ENCODE results near the gene TESK1. TPM values are rescaled to one million over a fixed set of nuclear protein-coding genes. Genes with fewer than 3 reads are reported as not detected.
"Not testable (repeated sequence)": the region's sequence is repeated elsewhere in the genome, so short reads cannot be mapped to it uniquely, and the experiment has no call there.

Gene TESK1
- total RNA-seq, 2 donors from 2014 or later, result 34.3 to 41.1 TPM

GRCh38 chr9:35643046-35643445 is 38.0 kb downstream of the TESK1 start:
- H3K9ac ChIP-seq (ENCODE audit: low read depth in 2 of 2, low read length in 2 of 2), result no peak overlapping the region
- H3K4me1 ChIP-seq, result no peaks in the 10 kb centered on the region
- no peak overlapping the region for H3K4me3 ChIP-seq
- intact Hi-C loops (cut with DNase I), result no loop called here
- DNase-seq, result no peak
- H3K27me3 ChIP-seq, result no peaks in the 10 kb centered on the region
- no peaks in the 10 kb centered on the region for H3K9me3 ChIP-seq
- TF ChIP-seq CTCF (IDR thresholded peaks at IDR 0.05), result no peak
- no peak overlapping the region for H3K27ac ChIP-seq
- H3K36me3 ChIP-seq, result no peaks in the 10 kb centered on the region

GRCh38 chr9:35645736-35646135 is 40.7 kb downstream of the TESK1 start:
- H3K36me3 ChIP-seq; intact Hi-C loops (cut with DNase I); H3K4me1 ChIP-seq; H3K9me3 ChIP-seq; DNase-seq; H3K27me3 ChIP-seq: not testable (repeated sequence)
- H3K4me3 ChIP-seq, result peak overlapping the region; percentile 42
- peak overlapping the region; percentile 82 for H3K27ac ChIP-seq
- H3K9ac ChIP-seq (ENCODE audit: low read depth in 2 of 2, low read length in 2 of 2), result peak overlapping the region; percentile 83 to 88

- no peaks in the 10 kb centered on the region for H3K36me3 ChIP-seq
- DNase-seq, result peak; percentile 59
- no peaks in the 10 kb centered on the region for H3K9me3 ChIP-seq
- intact Hi-C loops (cut with DNase I), result no loop called here
- H3K27me3 ChIP-seq, result no peaks in the 10 kb centered on the region
- peak overlapping the region; percentile 83 to 88 for H3K9ac ChIP-seq (ENCODE audit: low read depth in 2 of 2, low read length in 2 of 2)
- peak overlapping the region; percentile 82 for H3K27ac ChIP-seq
- TF ChIP-seq CTCF (IDR thresholded peaks at IDR 0.05), result no peak
- no peaks in the 10 kb centered on the region for H3K4me1 ChIP-seq
- peak overlapping the region; percentile 42 for H3K4me3 ChIP-seq
These were observed 41.1 kb downstream of the TESK1 start for GRCh38 chr9:35646153-35646532.

- H3K4me1 ChIP-seq, result peaks cover 4% of the 10 kb centered on the region
- peak overlapping the region; percentile 82 for H3K27ac ChIP-seq
- intact Hi-C loops (cut with DNase I), result no loop called here
- no peaks in the 10 kb centered on the region for H3K27me3 ChIP-seq
- H3K9me3 ChIP-seq, result no peaks in the 10 kb centered on the region
- TF ChIP-seq CTCF (IDR thresholded peaks at IDR 0.05), result peak; percentile 83
- H3K9ac ChIP-seq (ENCODE audit: low read depth in 2 of 2, low read length in 2 of 2), result peak overlapping the region; percentile 83 to 88
- peak; percentile 94 for DNase-seq
- H3K4me3 ChIP-seq, result peak overlapping the region; percentile 42
- H3K36me3 ChIP-seq, result no peaks in the 10 kb centered on the region
These were observed 41.6 kb downstream of the TESK1 start for GRCh38 chr9:35646533-35647265.

- no peak for DNase-seq
- H3K9me3 ChIP-seq, result no peaks in the 10 kb centered on the region
- no peaks in the 10 kb centered on the region for H3K36me3 ChIP-seq
- no peak for TF ChIP-seq CTCF (IDR thresholded peaks at IDR 0.05)
- H3K4me1 ChIP-seq, result peaks cover 10% of the 10 kb centered on the region
- no peaks in the 10 kb centered on the region for H3K27me3 ChIP-seq
- H3K27ac ChIP-seq, result peak overlapping the region; percentile 33
- H3K4me3 ChIP-seq, result peak overlapping the region; percentile 6
- intact Hi-C loops (cut with DNase I), result no loop called here
- H3K9ac ChIP-seq (ENCODE audit: low read depth in 2 of 2, low read length in 2 of 2), result peak overlapping the region; percentile 21 to 56
These were observed 44.6 kb downstream of the TESK1 start for GRCh38 chr9:35649431-35650340.

Data from colonic mucosa (tissue), 4 donors.